Lung (tissue), 12 donors: Measurements from ENCODE around the gene H3-3A. TPM values are rescaled to one million over a fixed set of nuclear protein-coding genes. Genes with fewer than 3 reads are reported as not detected.

ENCODE experiments used
- ATAC-seq: fragments of 200-7000 bp; cut with Tn5 transposase; one replicate; pipeline ENCODE4 v1.9.1; 2020; ENCODE audit warnings: moderate number of reproducible peaks; ENCODE audit not compliant: insufficient read depth, low FRiP score
- DNase-seq, 3 donors: peaks; one replicate each; pipeline ENCODE4 v3.0.0-alpha.2; 2013 to 2017
- H3K27ac ChIP-seq, 2 donors: one replicate each; pipeline ENCODE4 v1.5.1; 2013; ENCODE audit warnings: mild to moderate bottlenecking in 2 of 2, moderate library complexity in 2 of 2, control low read depth in 1 of 2, inconsistent platforms in 1 of 2, low read depth in 1 of 2, low read length in 1 of 2
- H3K27me3 ChIP-seq, 3 donors: one replicate each; pipeline ENCODE4 v1.5.1; 2013; ENCODE audit warnings: low read length in 2 of 3; ENCODE audit not compliant: control insufficient read depth in 3 of 3, insufficient read depth in 3 of 3
- H3K36me3 ChIP-seq, 4 donors: one replicate each; pipeline ENCODE4 v1.5.1; 2013; ENCODE audit warnings: low read length in 4 of 4, mild to moderate bottlenecking in 1 of 4, moderate library complexity in 1 of 4; ENCODE audit not compliant: control insufficient read depth in 4 of 4, insufficient read depth in 4 of 4
- H3K4me1 ChIP-seq, 5 donors: one replicate each; pipeline ENCODE4 v1.5.1; 2013; ENCODE audit warnings: low read length in 5 of 5, mild to moderate bottlenecking in 2 of 5, moderate library complexity in 1 of 5; ENCODE audit not compliant: control insufficient read depth in 5 of 5, insufficient read depth in 5 of 5
- H3K4me3 ChIP-seq: one replicate; pipeline ENCODE4 v1.5.1; 2013; ENCODE audit warnings: mild to moderate bottlenecking, control low read depth, moderate library complexity
- H3K9ac ChIP-seq, 2 donors: one replicate each; pipeline ENCODE4 v1.5.1; 2013; ENCODE audit warnings: low read length in 2 of 2, control low read depth in 1 of 2; ENCODE audit not compliant: insufficient read depth in 1 of 2
- H3K9me3 ChIP-seq, 4 donors: one replicate each; pipeline ENCODE4 v1.5.1; 2013; ENCODE audit warnings: low read length in 3 of 4, mild to moderate bottlenecking in 1 of 4, moderate library complexity in 1 of 4; ENCODE audit not compliant: control insufficient read depth in 4 of 4, insufficient read depth in 3 of 4
- CTCF ChIP-seq: IDR thresholded peaks from 2 replicates; pipeline ENCODE4 v1.5.1; 2012; ENCODE audit warnings: mild to moderate bottlenecking; ENCODE audit errors: control extremely low read depth, extremely low read depth
- WGBS, 2 donors: extraction: QIAGEN DNeasy Blood & Tissue Kit; methylation state at CpG; one replicate each; pipeline ENCODE4 v1.1.7; 2013; 5-methylcytosine and 5-hydroxymethylcytosine counted together
- polyA plus RNA-seq, 2 donors: library from polyadenylated mRNA; stranded (reverse); fragments of 200-250 nt; gene quantifications; one replicate each; pipeline ENCODE4 v1.2.1, GENCODE V29; 2013
- total RNA-seq, 2 donors: library from RNA; depleted of rRNA in 1 of 2; stranded (reverse); fragments of >200 nt in 1 of 2; gene quantifications; one replicate each; pipeline ENCODE4 v1.2.1, GENCODE V29; 2014 to 2021
- donor health status: control.
- donor health status: control.
- donor health status: Bipolar disorder and iron deficiency.
- donor health status: healthy.
- donor health status: DM: yes; HTN: yes; CAD: no.

Gene H3-3A
- total and polyA plus RNA-seq, 4 donors = 404 to 1,014 (median 655) TPM

GRCh38 chr1:226082587-226082917, 20.0 kb downstream of the H3-3A start:
- WGBS, 2 donors = 75 to 86% methylated on average over 7 of the region's 7 CpGs
- Histone ChIP-seq H3K36me3 (no peaks in the 10 kb centered on the region), H3K9me3 (no peaks in the 10 kb centered on the region), H3K4me1 (peaks cover 0 to 3% (median 0%) of the 10 kb centered on the region in 5 donors), H3K27me3 (no peaks in the 10 kb centered on the region), H3K27ac (peak overlapping the region in 1 of 2 donors; percentile 40), H3K4me3 (no peak overlapping the region), H3K9ac (peak overlapping the region in 1 of 2 donors; percentile 49)
- DNase-seq = no peak
- ATAC-seq = no peak
- TF ChIP-seq CTCF = no peak

GRCh38 chr1:226082959-226083301, 20.4 kb downstream of the H3-3A start:
- H3K4me1 ChIP-seq = peaks cover 0 to 3% (median 0%) of the 10 kb centered on the region in 5 donors
- TF ChIP-seq CTCF = no peak
- H3K27me3 ChIP-seq = no peaks in the 10 kb centered on the region
- peak; percentile 64 for ATAC-seq
- WGBS, 2 donors = 2% methylated on average over 23 of the region's 23 CpGs
- H3K4me3 ChIP-seq = peak overlapping the region; percentile 73
- H3K9ac ChIP-seq = peak overlapping the region in 1 of 2 donors; percentile 49
- peak overlapping the region in 1 of 2 donors; percentile 40 for H3K27ac ChIP-seq
- DNase-seq = peak in 2 of 3 donors; percentile 53 to 62
- H3K9me3 ChIP-seq = no peaks in the 10 kb centered on the region
- H3K36me3 ChIP-seq = no peaks in the 10 kb centered on the region

GRCh38 chr1:226083302-226084101, 21.0 kb downstream of the H3-3A start:
- ATAC-seq (peak; percentile 94), DNase-seq (peak; percentile 86 to 90 (median 89))
- peak overlapping the region; percentile 39 to 40 for H3K27ac ChIP-seq
- WGBS, 2 donors = 1 to 2% methylated on average over 66 to 75 of the region's 75 CpGs
- H3K4me3 ChIP-seq = peak overlapping the region; percentile 73
- H3K27me3 ChIP-seq = no peaks in the 10 kb centered on the region
- no peak for TF ChIP-seq CTCF
- H3K36me3 ChIP-seq = no peaks in the 10 kb centered on the region
- no peaks in the 10 kb centered on the region for H3K9me3 ChIP-seq
- H3K9ac ChIP-seq = no peak overlapping the region
- H3K4me1 ChIP-seq = peaks cover 0 to 3% (median 0%) of the 10 kb centered on the region in 5 donors
